CD4-positive, alpha-beta T cell (primary cell): ENCODE data around the gene MYADM. TPM values are rescaled to one million over a fixed set of nuclear protein-coding genes. Genes with fewer than 3 reads are reported as not detected.

Experiments
- ATAC-seq: fragments of 200-7000 bp; cut with Tn5 transposase; one replicate; pipeline ENCODE4 v1.10.0; 2022; ENCODE audit warnings: mild to moderate bottlenecking; ENCODE audit not compliant: poor library complexity
- CTCF ChIA-PET: fragments of 350-600 bp; sonication (Branson Sonifier 250); formaldehyde crosslinking; loops from one replicate; lab custom pipeline; 2021; ENCODE audit warnings: antibody characterized with exemption, inconsistent platforms; lab: Charles Lee
- POLR2A ChIA-PET: fragments of 350-600 bp; sonication (Branson Sonifier 250); formaldehyde crosslinking; loops from one replicate; lab custom pipeline; 2021; ENCODE audit warnings: antibody characterized with exemption, inconsistent platforms; lab: Charles Lee
- DNase-seq, 14 experiments: peaks; one replicate each; pipeline ENCODE4 v3.0.0-alpha.2; 2013 to 2020; ENCODE audit warnings: mixed read lengths in 2 of 14
- H3K27ac ChIP-seq, 2 donors: one replicate each; pipeline versions ENCODE4 v1.5.1 to v1.7.0; 2013; ENCODE audit warnings: low read length in 2 of 2, low read depth in 1 of 2, mild to moderate bottlenecking in 1 of 2
- H3K27me3 ChIP-seq, 2 experiments: 1 replicate in 1 of 2; 2 replicates in 1 of 2; pipeline versions ENCODE4 v1.6.1 to v1.7.0; 2013; ENCODE audit warnings: low read length in 2 of 2, control low read depth in 1 of 2, mild to moderate bottlenecking in 1 of 2, moderate library complexity in 1 of 2; ENCODE audit not compliant: insufficient read depth in 2 of 2, control insufficient read depth in 1 of 2
- H3K36me3 ChIP-seq: one replicate; pipeline ENCODE4 v1.6.1; 2013; ENCODE audit warnings: low read length, control low read depth; ENCODE audit not compliant: insufficient read depth
- H3K4me1 ChIP-seq: one replicate; pipeline ENCODE4 v1.6.1; 2013; ENCODE audit warnings: low read length, control low read depth; ENCODE audit not compliant: insufficient read depth
- H3K4me3 ChIP-seq: one replicate; pipeline ENCODE4 v1.5.1; 2013; ENCODE audit warnings: mild to moderate bottlenecking, low read length, moderate library complexity
- H3K9me3 ChIP-seq, 2 experiments: 1 replicate in 1 of 2; 2 replicates in 1 of 2; pipeline versions ENCODE4 v1.6.1 to v1.7.0; 2013; ENCODE audit warnings: low read length in 2 of 2, mild to moderate bottlenecking in 2 of 2, control low read depth in 1 of 2, moderate library complexity in 1 of 2; ENCODE audit not compliant: control insufficient read depth in 1 of 2, insufficient read depth in 1 of 2
- H3K27ac Mint-ChIP-seq: one replicate; pipeline ENCODE4 v1.8.0; 2020; ENCODE audit warnings: mixed read lengths
- H3K27me3 Mint-ChIP-seq: one replicate; pipeline ENCODE4 v1.8.0; 2021; ENCODE audit warnings: mixed read lengths
- H3K36me3 Mint-ChIP-seq: one replicate; pipeline ENCODE4 v1.8.0; 2021; ENCODE audit warnings: low read depth, mixed read lengths
- H3K4me1 Mint-ChIP-seq: one replicate; pipeline ENCODE4 v1.8.0; 2021; ENCODE audit warnings: low read depth, mixed read lengths
- H3K4me3 Mint-ChIP-seq: one replicate; pipeline ENCODE4 v1.8.0; 2020; ENCODE audit warnings: mild to moderate bottlenecking, mixed read lengths
- H3K9me3 Mint-ChIP-seq: one replicate; pipeline ENCODE4 v1.8.0; 2020; ENCODE audit warnings: mixed read lengths
- intact Hi-C, 2 experiments: fragments of 100-400 bp; cut with DNase I in 1 of 2; cut with micrococcal nuclease in 1 of 2; formaldehyde crosslinking; loops; one replicate each; pipeline versions ENCODE4 v1.15.1 to v1.9.0; 2023 to 2025; cut with DNase I, micrococcal nuclease
- total RNA-seq, 174 experiments: library from RNA in 2 of 174; stranded (reverse) in 2 of 174; gene quantifications; one replicate each; pipeline ENCODE4 v1.2.3 and lab custom pipeline; 2021 to 2026
- TF ChIP-seq, protein P1 (sequence below): fragments of 200-600 bp; IDR thresholded peaks from one replicate; pipeline ENCODE4 v1.8.0; 2022; ENCODE audit warnings: antibody characterized with exemption, mild to moderate bottlenecking

The MYADM gene
- total RNA-seq, 2 experiments from 2014 or later: 444 to 448 TPM

DNA sequence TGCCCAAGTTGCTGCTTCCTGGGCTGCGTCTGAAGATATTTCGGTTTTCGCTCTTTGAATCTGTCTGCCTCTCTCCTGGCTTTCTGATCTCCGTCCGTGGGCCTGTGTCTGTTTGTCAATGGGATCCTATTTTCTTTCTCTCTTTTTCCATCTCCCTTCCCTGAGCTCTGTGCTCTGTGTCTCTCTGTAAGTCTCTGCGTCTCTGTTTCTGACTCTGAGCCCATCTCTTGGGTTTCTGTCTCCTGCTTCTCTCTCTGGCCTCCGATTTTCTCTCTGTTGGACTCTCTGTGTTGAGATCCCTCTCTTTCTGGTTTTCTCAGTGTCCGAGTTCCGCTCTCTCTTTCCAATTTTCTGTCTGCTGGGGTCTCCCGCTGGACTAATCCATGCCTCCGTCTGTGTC is 16.1 kb downstream of the MYADM start:
- H3K9me3 ChIP-seq: peaks cover 0 to 11% of the 10 kb centered on the region in 2 experiments
- Mint-ChIP-seq H3K4me3 (peak overlapping the region; percentile 49), H3K27ac (no peak overlapping the region), H3K4me1 (peaks cover 10% of the 10 kb centered on the region), H3K27me3 (peaks cover 33% of the 10 kb centered on the region), H3K36me3 (no peaks in the 10 kb centered on the region), H3K9me3 (no peaks in the 10 kb centered on the region)
- ChIA-PET POLR2A (interaction anchor here (0.9 to 1.2 kb wide), 3 partner anchors 9 to 17 kb away, joined by 3 to 4 read pairs (median 3); partner anchors contain the start of gene MYADM), CTCF (no interaction called here)
- no peaks in the 10 kb centered on the region for H3K36me3 ChIP-seq
- DNase-seq (no peak), ATAC-seq (no peak)
- intact Hi-C loops: loop anchor here in 1 of 2 experiments (2.0 kb wide), 1 partner anchor 19 kb away; no protein-coding TSS in a partner anchor
- no peak overlapping the region for H3K27ac ChIP-seq
- peaks cover 40% of the 10 kb centered on the region for H3K4me1 ChIP-seq
- H3K4me3 ChIP-seq: no peak overlapping the region
- TF ChIP-seq, protein P1, sequence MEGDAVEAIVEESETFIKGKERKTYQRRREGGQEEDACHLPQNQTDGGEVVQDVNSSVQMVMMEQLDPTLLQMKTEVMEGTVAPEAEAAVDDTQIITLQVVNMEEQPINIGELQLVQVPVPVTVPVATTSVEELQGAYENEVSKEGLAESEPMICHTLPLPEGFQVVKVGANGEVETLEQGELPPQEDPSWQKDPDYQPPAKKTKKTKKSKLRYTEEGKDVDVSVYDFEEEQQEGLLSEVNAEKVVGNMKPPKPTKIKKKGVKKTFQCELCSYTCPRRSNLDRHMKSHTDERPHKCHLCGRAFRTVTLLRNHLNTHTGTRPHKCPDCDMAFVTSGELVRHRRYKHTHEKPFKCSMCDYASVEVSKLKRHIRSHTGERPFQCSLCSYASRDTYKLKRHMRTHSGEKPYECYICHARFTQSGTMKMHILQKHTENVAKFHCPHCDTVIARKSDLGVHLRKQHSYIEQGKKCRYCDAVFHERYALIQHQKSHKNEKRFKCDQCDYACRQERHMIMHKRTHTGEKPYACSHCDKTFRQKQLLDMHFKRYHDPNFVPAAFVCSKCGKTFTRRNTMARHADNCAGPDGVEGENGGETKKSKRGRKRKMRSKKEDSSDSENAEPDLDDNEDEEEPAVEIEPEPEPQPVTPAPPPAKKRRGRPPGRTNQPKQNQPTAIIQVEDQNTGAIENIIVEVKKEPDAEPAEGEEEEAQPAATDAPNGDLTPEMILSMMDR: no peak
- H3K27me3 ChIP-seq: peaks cover 47 to 53% of the 10 kb centered on the region in 2 experiments

DNA sequence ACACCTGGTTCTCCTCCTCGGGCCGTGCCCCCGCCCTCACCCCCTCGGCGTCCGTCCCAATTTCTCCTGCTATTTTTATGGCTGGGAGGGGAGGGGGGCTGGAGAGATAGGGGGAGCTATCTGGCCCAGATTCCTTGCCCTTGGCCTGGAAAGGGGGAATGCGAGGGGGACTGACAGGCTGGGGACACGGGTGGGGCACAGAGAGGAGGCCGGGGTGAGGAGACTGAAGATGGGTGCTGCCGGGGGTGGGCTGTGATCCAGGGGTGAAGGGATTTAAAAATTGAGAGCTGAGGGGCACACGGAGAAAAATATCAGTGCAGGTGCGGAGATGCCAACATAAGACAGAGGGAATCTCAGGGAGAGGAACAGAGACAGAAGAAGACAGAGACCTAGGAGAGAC is 16.6 kb downstream of the MYADM start:
- no peak overlapping the region for H3K4me3 ChIP-seq
- H3K36me3 Mint-ChIP-seq: no peaks in the 10 kb centered on the region
- H3K4me3 Mint-ChIP-seq: peak overlapping the region; percentile 43
- intact Hi-C loops: no loop called here
- peaks cover 0 to 7% of the 10 kb centered on the region in 2 experiments for H3K9me3 ChIP-seq
- H3K4me1 Mint-ChIP-seq: peaks cover 5% of the 10 kb centered on the region
- ChIA-PET CTCF (no interaction called here), POLR2A (interaction anchor here (1.6 kb wide), 1 partner anchor 17 kb away, joined by 4 read pairs; the partner anchor contains the start of gene MYADM)
- H3K36me3 ChIP-seq: no peaks in the 10 kb centered on the region
- peaks cover 33% of the 10 kb centered on the region for H3K27me3 Mint-ChIP-seq
- peak in 1 of 14 experiments; percentile 14 for DNase-seq
- no peak overlapping the region for H3K27ac ChIP-seq
- H3K4me1 ChIP-seq: peaks cover 35% of the 10 kb centered on the region
- no peak for ATAC-seq
- peaks cover 47 to 53% of the 10 kb centered on the region in 2 experiments for H3K27me3 ChIP-seq
- TF ChIP-seq, protein P1: no peak
- H3K9me3 Mint-ChIP-seq: no peaks in the 10 kb centered on the region
- no peak overlapping the region for H3K27ac Mint-ChIP-seq

DNA sequence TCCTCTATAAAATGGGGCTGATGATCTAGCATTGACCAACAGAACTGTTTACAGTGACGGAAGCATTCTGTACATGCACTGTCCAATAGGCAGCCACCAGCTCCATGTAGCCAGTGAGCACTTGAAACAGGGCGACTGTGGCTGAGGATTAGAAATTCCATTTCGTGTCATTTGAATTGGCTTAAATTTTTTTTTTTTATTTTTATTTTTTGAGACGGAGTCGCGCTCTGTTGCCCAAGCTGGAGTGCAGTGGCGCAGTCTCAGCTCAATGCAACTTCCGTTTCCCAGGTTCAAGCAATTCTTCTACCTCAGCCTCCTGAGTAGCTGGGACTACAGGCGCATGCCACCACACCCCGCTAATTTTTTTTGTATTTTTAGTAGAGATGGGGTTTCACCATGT is 17.4 kb downstream of the MYADM start:
- ATAC-seq (no peak), DNase-seq (no peak)
- POLR2A ChIA-PET: interaction anchor here (1.6 kb wide), 1 partner anchor 18 kb away, joined by 4 read pairs; the partner anchor contains the start of gene MYADM
- Mint-ChIP-seq H3K36me3 (no peaks in the 10 kb centered on the region), H3K27me3 (peaks cover 33% of the 10 kb centered on the region), H3K4me3 (no peak overlapping the region), H3K27ac (no peak overlapping the region), H3K9me3 (no peaks in the 10 kb centered on the region), H3K4me1 (peaks cover 5% of the 10 kb centered on the region)
- no peak overlapping the region for H3K27ac ChIP-seq
- H3K9me3 ChIP-seq: peaks cover 0 to 5% of the 10 kb centered on the region in 2 experiments
- H3K36me3 ChIP-seq: no peaks in the 10 kb centered on the region
- intact Hi-C loops: no loop called here
- TF ChIP-seq, protein P1: no peak
- H3K27me3 ChIP-seq: peaks cover 40 to 46% of the 10 kb centered on the region in 2 experiments
- CTCF ChIA-PET: no interaction called here
- no peak overlapping the region for H3K4me3 ChIP-seq
- H3K4me1 ChIP-seq: peaks cover 33% of the 10 kb centered on the region
